DOHH2 (cell line): ENCODE measurements around the gene SAMD4A.
"Not testable (repeated sequence)": the region's sequence is repeated elsewhere in the genome, so short reads cannot be mapped to it uniquely, and the experiment has no call there.

ENCODE experiments used
- H3F3A ChIP-seq: fragments of 200-600 bp; sonication (generic), shearing (Covaris generic); 2 replicates; pipeline ENCODE4 v1.6.0; 2016; ENCODE audit warnings: antibody characterized with exemption, mild to moderate bottlenecking; ENCODE audit not compliant: control insufficient read depth, insufficient read depth
- H3K27ac ChIP-seq: fragments of 200-600 bp; sonication (generic); 2 replicates; pipeline ENCODE4 v1.5.1; 2014; ENCODE audit warnings: low read depth, mild to moderate bottlenecking, low read length, moderate library complexity
- H3K27me3 ChIP-seq: fragments of 200-600 bp; sonication (generic); 2 replicates; pipeline ENCODE4 v1.6.1; 2014; ENCODE audit warnings: mild to moderate bottlenecking, low read length, mixed read lengths; ENCODE audit not compliant: control insufficient read depth
- H3K36me3 ChIP-seq: fragments of 200-600 bp; sonication (generic); 2 replicates; pipeline ENCODE4 v1.6.1; 2014; ENCODE audit warnings: mild to moderate bottlenecking, low read length, moderate library complexity, mixed read lengths; ENCODE audit not compliant: control insufficient read depth
- H3K4me1 ChIP-seq: fragments of 200-600 bp; sonication (generic); 2 replicates; pipeline ENCODE4 v1.6.1; 2014; ENCODE audit warnings: mild to moderate bottlenecking, low read length, mixed read lengths; ENCODE audit not compliant: control insufficient read depth
- H3K4me2 ChIP-seq: fragments of 200-600 bp; sonication (generic); 2 replicates; pipeline ENCODE4 v1.6.0; 2014; ENCODE audit warnings: mild to moderate bottlenecking, low read length, moderate library complexity
- H3K4me3 ChIP-seq: fragments of 200-600 bp; sonication (generic); 2 replicates; pipeline ENCODE4 v1.5.1; 2014; ENCODE audit warnings: mild to moderate bottlenecking, low read length, mixed read lengths
- H3K79me2 ChIP-seq: fragments of 200-600 bp; sonication (generic); 2 replicates; pipeline ENCODE4 v1.6.1; 2014; ENCODE audit warnings: mild to moderate bottlenecking, low read length, mixed read lengths; ENCODE audit not compliant: control insufficient read depth
- H3K9me2 ChIP-seq: fragments of 200-600 bp; sonication (generic); replicated peaks from 2 replicates; pipeline ENCODE4 v1.6.1; 2014; ENCODE audit warnings: mild to moderate bottlenecking, low read length, mixed read lengths; ENCODE audit not compliant: control insufficient read depth
- H3K9me3 ChIP-seq: fragments of 200-600 bp; sonication (generic); 2 replicates; pipeline ENCODE4 v1.6.1; 2014; ENCODE audit warnings: antibody characterized with exemption, low read length, mixed read lengths; ENCODE audit not compliant: control insufficient read depth, insufficient read depth
- H4K20me1 ChIP-seq: fragments of 200-600 bp; sonication (generic); 2 replicates; pipeline ENCODE4 v1.6.0; 2014; ENCODE audit warnings: low read depth, mild to moderate bottlenecking, antibody characterized with exemption, low read length, moderate library complexity; ENCODE audit not compliant: control insufficient read depth, insufficient read depth
- EZH2phosphoT487 ChIP-seq: fragments of 200-600 bp; sonication (generic); IDR thresholded peaks from 2 replicates; pipeline ENCODE4 v1.6.1; 2017; ENCODE audit warnings: borderline replicate concordance, mild to moderate bottlenecking, antibody characterized with exemption, low read length, moderate library complexity, mixed read lengths
- TF ChIP-seq, protein P1 (sequence below): fragments of 200-600 bp; sonication (generic); IDR thresholded peaks from one replicate; pipeline ENCODE4 v1.5.1; 2014; ENCODE audit warnings: antibody characterized with exemption, mild to moderate bottlenecking, low read depth, low read length; ENCODE audit not compliant: poor library complexity, severe bottlenecking

SAMD4A gene

GRCh38 chr14:54797986-54798385 is 231.1 kb downstream of the SAMD4A start:
- Histone ChIP-seq H4K20me1 (no peaks in the 10 kb centered on the region), H3K79me2 (no peaks in the 10 kb centered on the region), H3K9me3 (peaks cover 12% of the 10 kb centered on the region; the same call in 1 of the 2 replicates), H3K27ac (no peak overlapping the region), H3K27me3 (peaks cover 6% of the 10 kb centered on the region; the same call in 1 of the 2 replicates), H3K4me3 (no peak overlapping the region), H3K36me3 (no peaks in the 10 kb centered on the region), H3K4me2 (no peak overlapping the region), H3K4me1 (no peaks in the 10 kb centered on the region), H3K9me2 (no peaks in the 10 kb centered on the region), H3F3A (no peaks in the 10 kb centered on the region)
- TF ChIP-seq EZH2phosphoT487 = no peak
- TF ChIP-seq, protein P1, sequence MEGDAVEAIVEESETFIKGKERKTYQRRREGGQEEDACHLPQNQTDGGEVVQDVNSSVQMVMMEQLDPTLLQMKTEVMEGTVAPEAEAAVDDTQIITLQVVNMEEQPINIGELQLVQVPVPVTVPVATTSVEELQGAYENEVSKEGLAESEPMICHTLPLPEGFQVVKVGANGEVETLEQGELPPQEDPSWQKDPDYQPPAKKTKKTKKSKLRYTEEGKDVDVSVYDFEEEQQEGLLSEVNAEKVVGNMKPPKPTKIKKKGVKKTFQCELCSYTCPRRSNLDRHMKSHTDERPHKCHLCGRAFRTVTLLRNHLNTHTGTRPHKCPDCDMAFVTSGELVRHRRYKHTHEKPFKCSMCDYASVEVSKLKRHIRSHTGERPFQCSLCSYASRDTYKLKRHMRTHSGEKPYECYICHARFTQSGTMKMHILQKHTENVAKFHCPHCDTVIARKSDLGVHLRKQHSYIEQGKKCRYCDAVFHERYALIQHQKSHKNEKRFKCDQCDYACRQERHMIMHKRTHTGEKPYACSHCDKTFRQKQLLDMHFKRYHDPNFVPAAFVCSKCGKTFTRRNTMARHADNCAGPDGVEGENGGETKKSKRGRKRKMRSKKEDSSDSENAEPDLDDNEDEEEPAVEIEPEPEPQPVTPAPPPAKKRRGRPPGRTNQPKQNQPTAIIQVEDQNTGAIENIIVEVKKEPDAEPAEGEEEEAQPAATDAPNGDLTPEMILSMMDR = no peak

- no peaks in the 10 kb centered on the region for H3K79me2 ChIP-seq
- H3K4me2 ChIP-seq = no peak overlapping the region
- no peaks in the 10 kb centered on the region for H3F3A ChIP-seq
- no peaks in the 10 kb centered on the region for H3K9me2 ChIP-seq
- peaks cover 7% of the 10 kb centered on the region; the same call in 1 of the 2 replicates for H3K27me3 ChIP-seq
- no peak for TF ChIP-seq EZH2phosphoT487
- TF ChIP-seq, protein P1 = no peak
- H3K9me3 ChIP-seq = peaks cover 12% of the 10 kb centered on the region; the same call in 1 of the 2 replicates
- H4K20me1 ChIP-seq = no peaks in the 10 kb centered on the region
- H3K36me3 ChIP-seq = no peaks in the 10 kb centered on the region
- H3K4me3 ChIP-seq = no peak overlapping the region
- H3K27ac ChIP-seq = no peak overlapping the region
- H3K4me1 ChIP-seq = no peaks in the 10 kb centered on the region
Observed at GRCh38 chr14:54798465-54799124, 231.7 kb downstream of the SAMD4A start.

DNA sequence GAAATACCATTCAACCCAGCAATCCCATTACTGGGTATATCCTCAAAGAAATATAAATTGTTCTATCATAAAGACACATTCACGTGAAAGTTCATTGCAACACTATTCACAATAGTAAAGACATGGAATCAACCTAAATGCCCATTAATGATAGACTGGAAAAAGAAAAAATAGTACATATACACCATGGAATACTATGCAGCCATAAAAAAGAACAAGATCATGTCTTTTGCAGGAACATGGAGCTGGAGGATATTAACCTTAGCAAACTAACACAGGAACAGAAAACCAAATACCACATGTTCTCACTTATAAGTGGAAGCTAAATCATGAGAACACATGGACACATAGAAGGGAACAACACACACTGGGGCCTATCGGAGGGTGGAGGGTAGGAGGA is 234.6 kb downstream of the SAMD4A start:
- H3K79me2 ChIP-seq, H4K20me1 ChIP-seq, H3K4me3 ChIP-seq, H3K9me2 ChIP-seq, H3K27ac ChIP-seq, H3K4me1 ChIP-seq, H3K4me2 ChIP-seq, H3F3A ChIP-seq, H3K36me3 ChIP-seq, H3K9me3 ChIP-seq: not testable (repeated sequence)
- H3K27me3 ChIP-seq = peaks cover 10% of the 10 kb centered on the region; the same call in 1 of the 2 replicates

DNA sequence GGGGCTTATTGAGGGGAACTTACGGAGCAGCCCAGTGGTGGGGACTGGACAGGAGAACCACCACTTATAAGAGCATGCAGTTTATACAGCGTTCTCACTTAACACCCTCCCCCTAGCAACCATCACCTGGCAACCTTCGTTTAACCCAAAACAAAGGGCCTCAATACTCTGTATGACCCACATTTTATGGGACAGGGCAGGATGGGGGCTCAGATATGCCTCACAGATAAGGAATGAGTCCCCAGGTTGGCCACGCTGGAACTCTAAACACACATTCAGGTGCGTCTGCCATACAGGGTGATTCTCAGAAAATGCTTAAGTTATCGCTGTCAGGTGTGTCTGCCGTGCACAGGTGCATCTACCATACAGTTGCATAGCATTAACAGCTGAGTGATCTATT is 236.5 kb downstream of the SAMD4A start:
- TF ChIP-seq EZH2phosphoT487 = no peak
- TF ChIP-seq, protein P1 = no peak
- Histone ChIP-seq H3K79me2 (no peaks in the 10 kb centered on the region), H3K4me3 (no peak overlapping the region), H4K20me1 (no peaks in the 10 kb centered on the region), H3K4me1 (peaks cover 8% of the 10 kb centered on the region), H3K9me3 (no peaks in the 10 kb centered on the region), H3K27me3 (peaks cover 10% of the 10 kb centered on the region; the same call in 1 of the 2 replicates), H3K4me2 (no peak overlapping the region), H3K36me3 (no peaks in the 10 kb centered on the region), H3K27ac (no peak overlapping the region), H3F3A (no peaks in the 10 kb centered on the region), H3K9me2 (no peaks in the 10 kb centered on the region)
